ENCODE measurements around the gene IL16.

DNA sequence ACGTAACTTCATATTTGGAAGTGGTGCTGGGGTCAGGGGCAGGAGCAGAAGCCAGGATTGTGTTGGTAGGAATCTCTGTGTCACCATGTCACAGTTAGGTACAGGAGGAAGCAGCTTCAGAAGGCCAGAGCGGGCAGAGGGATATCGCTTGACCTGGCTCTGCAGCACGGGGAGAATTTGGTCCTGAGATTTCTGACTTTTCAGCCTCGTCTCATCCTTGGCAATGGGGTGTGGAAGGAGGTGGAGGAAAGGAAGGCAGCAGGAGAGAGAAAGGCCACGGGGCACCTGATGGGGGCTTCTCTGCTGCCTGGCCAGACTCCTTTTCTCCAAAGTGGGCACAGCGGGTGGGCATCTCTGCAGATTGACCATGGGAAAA, 564 bp downstream of the IL16 start:
- no peak for TF ChIP-seq SP1 (IDR thresholded peaks at IDR 0.05)
- TF ChIP-seq SUZ12 (IDR thresholded peaks at IDR 0.05) = no peak
- TF ChIP-seq BHLHE40 (IDR thresholded peaks at IDR 0.05; ENCODE audit: borderline replicate concordance) = no peak
- no peak for TF ChIP-seq FOXA1 (IDR thresholded peaks at IDR 0.05)
- TF ChIP-seq TARDBP (IDR thresholded peaks at IDR 0.05) = no peak
- TF ChIP-seq NFRKB (IDR thresholded peaks at IDR 0.05) = no peak
- TF ChIP-seq FOXK2 (IDR thresholded peaks at IDR 0.05) = no peak
- TF ChIP-seq, protein P1, sequence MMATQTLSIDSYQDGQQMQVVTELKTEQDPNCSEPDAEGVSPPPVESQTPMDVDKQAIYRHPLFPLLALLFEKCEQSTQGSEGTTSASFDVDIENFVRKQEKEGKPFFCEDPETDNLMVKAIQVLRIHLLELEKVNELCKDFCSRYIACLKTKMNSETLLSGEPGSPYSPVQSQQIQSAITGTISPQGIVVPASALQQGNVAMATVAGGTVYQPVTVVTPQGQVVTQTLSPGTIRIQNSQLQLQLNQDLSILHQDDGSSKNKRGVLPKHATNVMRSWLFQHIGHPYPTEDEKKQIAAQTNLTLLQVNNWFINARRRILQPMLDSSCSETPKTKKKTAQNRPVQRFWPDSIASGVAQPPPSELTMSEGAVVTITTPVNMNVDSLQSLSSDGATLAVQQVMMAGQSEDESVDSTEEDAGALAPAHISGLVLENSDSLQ (IDR thresholded peaks at IDR 0.05) = no peak
- TF ChIP-seq HDGF (IDR thresholded peaks at IDR 0.05; ENCODE audit: borderline replicate concordance) = no peak
